NCI-H748 treated with DMSO at 0.1 percent for 48 hours (cell line): Measurements from ENCODE around the gene TTC23.

ENCODE experiments used
- DNase-seq: peaks from one replicate; lab custom pipeline; 2025; lab: John Stamatoyannopoulos, UW

Gene TTC23

GRCh38 chr15:99249270-99249841 is at the start of gene TTC23:
Gene TTC23, minus strand, starts transcription at chr15:99249581. Its CDS starts 20,869 bp downstream, at chr15:99228712.
- DNase-seq: no peak

GRCh38 chr15:99296386-99296785 is 47.0 kb upstream of the TTC23 start:
- DNase-seq: no peak

- no peak for DNase-seq
Measured at GRCh38 chr15:99295840-99296239, 46.5 kb upstream of the TTC23 start.

- DNase-seq: no peak
Measured at GRCh38 chr15:99291643-99292042, 42.3 kb upstream of the TTC23 start.

GRCh38 chr15:99283717-99284116 is 34.3 kb upstream of the TTC23 start:
- no peak for DNase-seq

GRCh38 chr15:99282586-99282985 is 33.2 kb upstream of the TTC23 start:
- DNase-seq: no peak

GRCh38 chr15:99282121-99282520 is 32.7 kb upstream of the TTC23 start:
- no peak for DNase-seq

GRCh38 chr15:99279827-99280226 is 30.4 kb upstream of the TTC23 start:
- DNase-seq: no peak

GRCh38 chr15:99279290-99279689 is 29.9 kb upstream of the TTC23 start:
- no peak for DNase-seq

GRCh38 chr15:99275525-99276128 is 26.2 kb upstream of the TTC23 start:
- DNase-seq: no peak

GRCh38 chr15:99275061-99275460 is 25.7 kb upstream of the TTC23 start:
- DNase-seq: no peak

GRCh38 chr15:99273801-99274200 is 24.4 kb upstream of the TTC23 start:
- DNase-seq: no peak

GRCh38 chr15:99268431-99268830 is 19.1 kb upstream of the TTC23 start:
- DNase-seq: no peak

- no peak for DNase-seq
Measured at GRCh38 chr15:99267957-99268356, 18.6 kb upstream of the TTC23 start.

- DNase-seq: no peak
Measured at GRCh38 chr15:99265541-99266070, 16.2 kb upstream of the TTC23 start.

GRCh38 chr15:99264125-99264524 is 14.7 kb upstream of the TTC23 start:
- no peak for DNase-seq

GRCh38 chr15:99257107-99257750 is 7.8 kb upstream of the TTC23 start:
- DNase-seq: no peak

GRCh38 chr15:99253381-99254090 is 4.2 kb upstream of the TTC23 start:
- DNase-seq: no peak

- no peak for DNase-seq
Measured at GRCh38 chr15:99252326-99252725, 2.9 kb upstream of the TTC23 start.

- peak; percentile 89 for DNase-seq
Measured at GRCh38 chr15:99250857-99251841, 1.8 kb upstream of the TTC23 start, which contains the start of gene LRRC28. Gene LRRC28, plus strand, starts transcription at chr15:99251481. Its CDS starts 4,477 bp downstream, at chr15:99255958.

GRCh38 chr15:99250494-99250856 is 1.1 kb upstream of the TTC23 start:
- DNase-seq: no peak
